ENCODE measurements around the gene TIMP1.

GRCh38 chrX:47563801-47564315, 18.4 kb upstream of the TIMP1 start:
- TF ChIP-seq POLR2AphosphoS5 (IDR thresholded peaks at IDR 0.05; ENCODE audit: borderline replicate concordance, low read depth, low read length) (no peak), EZH2 (IDR thresholded peaks at IDR 0.05) (no peak)
